ENCODE results near the gene RAB33B.
"Not testable (repeated sequence)": the region's sequence is repeated elsewhere in the genome, so short reads cannot be mapped to it uniquely, and the experiment has no call there.

RAB33B gene

GRCh38 chr4:139454111-139455045 is at the start of gene RAB33B:
Gene RAB33B, plus strand, starts transcription at chr4:139454121. Its CDS starts 75 bp downstream, at chr4:139454196.
- no peak for DNase-seq

GRCh38 chr4:139410312-139410711 is 43.6 kb upstream of the RAB33B start:
- DNase-seq, result no peak

GRCh38 chr4:139414671-139415210 is 39.2 kb upstream of the RAB33B start:
- DNase-seq, result not testable (repeated sequence)

GRCh38 chr4:139416073-139416673 is 37.7 kb upstream of the RAB33B start:
- DNase-seq, result no peak

GRCh38 chr4:139419388-139419914 is 34.5 kb upstream of the RAB33B start:
- no peak for DNase-seq

- no peak for DNase-seq
Measured at GRCh38 chr4:139420652-139421051, 33.3 kb upstream of the RAB33B start.

GRCh38 chr4:139436122-139436521 is 17.8 kb upstream of the RAB33B start:
- DNase-seq, result no peak

GRCh38 chr4:139438141-139438540 is 15.8 kb upstream of the RAB33B start:
- DNase-seq, result no peak

GRCh38 chr4:139441029-139441428 is 12.9 kb upstream of the RAB33B start:
- no peak for DNase-seq

- DNase-seq, result no peak
Measured at GRCh38 chr4:139443661-139444060, 10.3 kb upstream of the RAB33B start.

GRCh38 chr4:139444881-139445280 is 9.0 kb upstream of the RAB33B start:
- DNase-seq, result not testable (repeated sequence)

GRCh38 chr4:139447078-139447477 is 6.8 kb upstream of the RAB33B start:
- DNase-seq, result not testable (repeated sequence)

- no peak for DNase-seq
Measured at GRCh38 chr4:139450586-139450985, 3.3 kb upstream of the RAB33B start.

- no peak for DNase-seq
Measured at GRCh38 chr4:139451997-139452396, 1.9 kb upstream of the RAB33B start.

- DNase-seq, result no peak
Measured at GRCh38 chr4:139453041-139453370, 915 bp upstream of the RAB33B start.

- DNase-seq, result peak; percentile 73 to 89
Measured at GRCh38 chr4:139453371-139454110, 380 bp upstream of the RAB33B start.

GRCh38 chr4:139455126-139455538 is 1.2 kb downstream of the RAB33B start:
- no peak for DNase-seq

- DNase-seq, result no peak
Measured at GRCh38 chr4:139457318-139457717, 3.4 kb downstream of the RAB33B start.

GRCh38 chr4:139458543-139458942 is 4.6 kb downstream of the RAB33B start:
- DNase-seq, result no peak

GRCh38 chr4:139458999-139459398 is 5.1 kb downstream of the RAB33B start:
- DNase-seq, result no peak

- no peak for DNase-seq
Measured at GRCh38 chr4:139460565-139460964, 6.6 kb downstream of the RAB33B start.

GRCh38 chr4:139461022-139461628 is 7.2 kb downstream of the RAB33B start:
- DNase-seq, result no peak

GRCh38 chr4:139464512-139464911 is 10.6 kb downstream of the RAB33B start:
- not testable (repeated sequence) for DNase-seq

All from cerebellar nuclear complex (tissue), 1 donor.